NCI-H69 (cell line): ENCODE results near the gene TRABD2A.
"Not testable (repeated sequence)": the region's sequence is repeated elsewhere in the genome, so short reads cannot be mapped to it uniquely, and the experiment has no call there.

Source experiments
- DNase-seq: peaks from one replicate; lab custom pipeline; 2025; lab: John Stamatoyannopoulos, UW

TRABD2A gene, protein sequence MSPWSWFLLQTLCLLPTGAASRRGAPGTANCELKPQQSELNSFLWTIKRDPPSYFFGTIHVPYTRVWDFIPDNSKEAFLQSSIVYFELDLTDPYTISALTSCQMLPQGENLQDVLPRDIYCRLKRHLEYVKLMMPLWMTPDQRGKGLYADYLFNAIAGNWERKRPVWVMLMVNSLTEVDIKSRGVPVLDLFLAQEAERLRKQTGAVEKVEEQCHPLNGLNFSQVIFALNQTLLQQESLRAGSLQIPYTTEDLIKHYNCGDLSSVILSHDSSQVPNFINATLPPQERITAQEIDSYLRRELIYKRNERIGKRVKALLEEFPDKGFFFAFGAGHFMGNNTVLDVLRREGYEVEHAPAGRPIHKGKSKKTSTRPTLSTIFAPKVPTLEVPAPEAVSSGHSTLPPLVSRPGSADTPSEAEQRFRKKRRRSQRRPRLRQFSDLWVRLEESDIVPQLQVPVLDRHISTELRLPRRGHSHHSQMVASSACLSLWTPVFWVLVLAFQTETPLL

DNA sequence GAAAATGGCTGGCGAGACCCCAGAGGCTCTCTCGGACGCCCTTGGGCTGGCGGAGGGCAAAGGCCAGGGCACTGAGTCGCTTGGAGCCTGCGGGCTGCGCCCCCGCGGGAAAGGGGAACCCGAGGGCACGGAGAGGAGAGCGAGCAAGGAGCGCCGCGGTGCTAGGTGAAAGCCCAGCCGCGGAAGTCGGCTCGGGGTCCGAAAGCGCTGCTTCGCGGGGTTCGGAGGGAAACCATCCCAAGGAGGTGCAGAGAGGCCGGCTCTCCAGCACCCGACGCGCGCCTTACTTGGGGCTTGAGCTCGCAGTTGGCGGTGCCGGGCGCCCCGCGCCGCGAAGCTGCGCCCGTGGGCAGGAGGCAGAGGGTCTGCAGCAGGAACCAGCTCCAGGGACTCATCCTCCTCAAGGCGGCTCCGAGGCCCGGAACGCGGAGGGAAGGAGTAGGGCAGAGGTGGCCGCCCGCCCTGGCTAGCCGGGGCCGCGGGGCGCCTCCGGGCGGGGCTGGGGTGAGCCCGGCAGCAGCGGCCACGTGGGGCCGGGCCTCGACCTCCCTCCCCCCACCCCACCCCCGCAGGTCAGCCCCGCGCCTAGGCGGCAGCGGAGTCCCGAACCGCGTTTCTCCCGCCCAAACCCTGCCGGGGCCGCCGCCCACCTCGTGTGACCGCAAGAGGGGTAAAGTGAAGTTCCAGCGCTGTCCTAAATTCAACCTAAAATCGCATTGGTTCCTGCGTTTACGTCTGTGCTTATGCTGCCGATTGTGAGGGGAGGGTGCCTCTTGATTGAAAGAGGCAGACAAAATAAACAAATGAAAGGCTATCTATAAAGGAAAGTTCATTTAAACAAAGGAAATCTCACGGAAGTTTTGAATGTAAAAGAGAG is at the start of gene TRABD2A:
Gene TRABD2A (minus strand): TSS at position 440 of the 877 bp plus-strand sequence. CDS start 45 bp downstream, at position 395.
- DNase-seq, result peak; percentile 30

GRCh38 chr2:84927275-84927627 is 46.4 kb upstream of the TRABD2A start:
- DNase-seq, result no peak

DNA sequence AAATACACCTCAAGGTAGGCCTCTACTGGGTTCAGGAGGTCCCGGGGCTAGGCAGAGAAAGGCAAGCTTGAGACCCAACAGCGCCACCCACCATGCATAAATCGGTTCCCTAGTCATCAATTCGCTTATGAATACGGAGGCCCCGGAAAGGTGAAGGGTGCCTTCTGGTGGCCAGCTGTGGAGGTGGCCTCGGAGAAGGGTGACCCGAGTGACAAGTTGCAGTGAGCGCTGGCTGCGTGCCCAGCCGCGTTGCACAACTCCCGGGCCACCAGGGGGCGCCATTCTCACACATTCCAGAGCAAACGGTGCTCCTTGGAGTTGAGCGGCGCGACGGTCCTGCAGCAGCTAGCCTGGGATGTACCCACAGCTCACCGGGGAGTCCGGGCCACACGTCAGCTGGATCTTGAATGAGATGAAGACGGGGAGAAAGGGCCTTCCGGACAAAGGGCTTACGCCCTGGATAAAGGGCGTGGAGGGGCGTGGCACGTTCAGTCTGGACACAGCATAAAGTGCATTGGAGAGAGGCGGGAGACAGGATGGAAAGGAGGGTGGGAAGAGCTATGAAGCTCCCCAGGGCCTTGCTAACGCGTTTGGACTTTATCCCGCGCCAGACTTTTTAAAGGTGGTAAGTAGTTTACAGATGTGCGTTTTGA is 45.0 kb upstream of the TRABD2A start:
- DNase-seq, result peak; percentile 89

DNA sequence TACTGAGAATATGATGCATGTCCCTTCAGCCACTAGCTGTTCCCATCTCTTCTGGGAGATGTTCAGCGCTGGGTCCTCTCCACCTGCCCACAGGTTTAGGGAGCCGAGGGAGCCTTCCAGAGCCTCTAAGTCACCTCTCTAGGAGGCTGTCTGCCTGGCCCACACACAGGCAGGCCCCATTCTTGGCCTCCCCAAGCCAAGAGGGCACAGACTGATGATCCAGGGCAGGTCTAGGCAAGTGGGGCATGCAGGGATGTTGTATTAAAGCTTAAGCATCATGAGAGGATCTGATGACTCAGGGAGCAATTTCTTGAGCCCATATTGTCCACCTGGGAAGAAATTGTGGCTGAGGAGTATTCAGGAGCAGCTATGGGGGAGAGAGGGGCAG is 44.4 kb upstream of the TRABD2A start:
- DNase-seq, result no peak

DNA sequence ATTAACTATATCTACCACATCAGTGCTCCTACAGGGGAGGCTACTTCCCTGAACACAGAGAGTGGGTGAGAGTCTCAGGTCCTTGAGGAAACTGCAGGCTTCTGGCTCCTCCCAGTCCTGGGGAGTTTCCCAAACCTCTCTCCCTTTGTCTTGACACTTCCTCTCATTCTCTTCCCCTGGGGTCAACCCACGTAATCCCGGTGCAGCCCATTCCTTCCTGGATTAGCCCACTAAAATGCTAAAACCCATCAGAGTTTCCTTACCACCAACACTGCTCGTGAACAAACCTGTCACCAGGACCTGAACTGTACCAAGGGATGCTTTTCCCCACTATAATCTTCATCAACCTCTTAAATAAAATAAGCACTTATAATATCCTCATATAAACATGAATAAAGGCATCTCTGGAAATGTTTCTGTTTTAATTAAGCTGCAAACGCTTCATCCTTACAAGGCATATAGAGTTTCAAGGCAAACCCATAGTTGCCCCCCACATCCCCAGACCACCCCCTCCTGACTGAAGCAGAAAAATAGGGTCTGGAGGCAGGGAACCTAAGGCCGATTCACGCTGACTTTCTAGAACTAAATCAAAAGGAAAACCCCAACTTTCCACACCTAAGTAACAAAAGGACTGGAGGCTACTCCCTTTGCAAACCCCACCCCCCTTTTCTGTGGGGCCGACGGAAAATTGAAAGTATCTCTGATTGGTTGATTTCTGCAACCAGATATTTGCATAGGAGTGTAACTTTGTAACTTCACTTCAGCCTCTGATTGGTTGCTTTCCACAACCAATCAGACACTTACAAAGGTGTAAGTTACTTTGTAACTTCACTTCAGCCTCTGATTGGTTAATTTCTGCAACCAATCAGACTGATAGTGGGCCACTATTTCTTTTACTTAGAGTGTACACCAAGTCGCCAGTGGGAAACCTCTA is 43.6 kb upstream of the TRABD2A start:
- DNase-seq, result peak; percentile 13

- DNase-seq, result no peak
Observed at GRCh38 chr2:84923009-84923408, 42.1 kb upstream of the TRABD2A start.

GRCh38 chr2:84919885-84920580 is 39.1 kb upstream of the TRABD2A start:
- peak; percentile 36 for DNase-seq

- no peak for DNase-seq
Observed at GRCh38 chr2:84918430-84918829, 37.5 kb upstream of the TRABD2A start.

DNA sequence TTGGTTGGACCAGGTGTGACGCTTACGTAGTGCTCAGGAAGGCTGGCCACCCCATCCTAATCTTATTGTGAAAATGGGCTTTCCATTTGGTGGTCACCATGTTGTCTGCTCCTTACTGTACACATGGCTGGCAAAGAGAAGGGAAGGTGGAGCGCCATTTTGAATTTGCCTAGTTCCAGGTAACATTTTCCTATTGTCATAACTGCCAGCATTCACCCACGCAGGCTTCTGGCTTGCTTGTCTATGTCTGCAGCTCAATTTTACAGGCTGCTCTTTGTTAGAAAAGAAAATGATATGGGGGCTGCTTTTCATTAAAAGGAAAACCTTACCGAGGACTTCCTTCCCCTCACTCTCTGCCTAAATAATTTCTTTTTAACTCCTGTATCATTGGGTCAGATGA is 36.9 kb upstream of the TRABD2A start:
- DNase-seq, result not testable (repeated sequence)

- DNase-seq, result not testable (repeated sequence)
Observed at GRCh38 chr2:84915675-84916074, 34.8 kb upstream of the TRABD2A start.

- DNase-seq, result no peak
Observed at GRCh38 chr2:84914334-84914733, 33.5 kb upstream of the TRABD2A start.

DNA sequence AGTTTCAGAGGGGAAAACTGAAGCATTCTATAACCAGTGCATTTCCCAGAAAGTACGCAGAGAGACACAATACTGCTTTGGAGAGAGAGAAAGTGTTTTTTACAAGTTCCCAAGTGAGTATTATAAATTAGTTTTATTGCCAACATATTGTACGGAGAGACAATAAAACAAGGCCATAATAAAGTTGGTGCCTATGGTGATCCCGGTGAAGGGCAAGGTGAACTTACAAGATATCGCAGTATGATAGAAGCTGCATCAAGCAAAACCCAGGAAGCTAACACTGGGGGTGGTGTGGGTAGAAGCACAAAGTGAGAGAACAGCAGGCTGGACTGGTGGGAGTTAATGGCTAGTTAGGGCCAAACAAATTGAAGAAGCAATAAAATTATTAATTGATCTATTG is 32.1 kb upstream of the TRABD2A start:
- no peak for DNase-seq

DNA sequence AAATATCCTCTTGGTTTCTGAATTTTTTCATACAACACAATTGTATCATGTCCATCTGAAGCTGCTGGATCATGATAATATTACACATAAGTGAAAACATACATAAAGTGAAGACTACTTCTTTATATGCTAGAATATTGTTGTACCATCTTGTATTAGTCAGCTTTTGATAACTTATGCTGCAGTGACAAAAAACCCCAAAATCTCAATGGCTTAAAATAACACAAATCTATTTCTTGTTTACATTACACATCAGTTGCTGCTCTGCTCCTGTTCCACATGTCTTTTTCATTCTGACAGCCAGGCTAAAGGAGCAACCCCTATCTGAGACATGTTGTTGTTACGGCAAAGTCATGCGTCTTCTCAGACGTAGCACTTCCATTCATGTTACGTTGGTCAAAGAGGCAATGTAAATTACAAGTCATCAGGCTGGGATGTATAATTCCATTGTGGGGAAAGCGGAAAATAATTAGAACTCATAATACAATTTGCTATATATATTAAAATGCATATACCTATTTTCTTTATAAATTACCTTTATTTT is 30.3 kb upstream of the TRABD2A start:
- DNase-seq, result no peak

DNA sequence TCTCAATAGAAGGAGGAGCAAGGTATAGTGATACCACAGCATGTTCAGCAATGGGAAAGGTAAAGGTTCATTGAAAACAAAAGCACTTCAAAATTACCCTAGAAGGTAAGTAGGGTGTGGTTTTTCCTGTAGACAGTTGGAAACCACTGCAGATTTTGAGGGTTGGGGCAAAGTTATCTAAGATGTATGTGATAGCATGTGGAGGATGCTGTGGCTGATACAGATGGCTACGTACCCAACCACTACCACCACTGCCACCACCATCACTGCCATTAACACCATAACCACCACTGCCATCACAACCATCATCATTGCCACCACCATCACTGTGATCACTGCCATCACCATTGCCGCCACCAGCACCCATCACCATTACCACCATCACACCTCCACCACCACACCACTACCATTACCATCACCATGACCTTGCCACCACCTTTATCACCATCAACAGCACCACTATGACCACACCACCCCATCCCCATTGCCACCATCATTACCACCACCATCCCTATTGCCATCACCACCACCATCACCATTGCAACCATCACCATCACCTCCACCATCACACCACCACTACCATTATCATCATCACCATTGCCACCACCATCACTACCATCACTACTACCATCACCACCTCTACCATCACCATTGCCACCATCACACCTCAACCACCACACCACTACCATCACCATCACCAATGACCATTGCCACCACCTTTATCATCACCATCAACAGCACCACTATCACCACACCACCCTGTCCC is 28.2 kb upstream of the TRABD2A start:
- DNase-seq, result no peak

DNA sequence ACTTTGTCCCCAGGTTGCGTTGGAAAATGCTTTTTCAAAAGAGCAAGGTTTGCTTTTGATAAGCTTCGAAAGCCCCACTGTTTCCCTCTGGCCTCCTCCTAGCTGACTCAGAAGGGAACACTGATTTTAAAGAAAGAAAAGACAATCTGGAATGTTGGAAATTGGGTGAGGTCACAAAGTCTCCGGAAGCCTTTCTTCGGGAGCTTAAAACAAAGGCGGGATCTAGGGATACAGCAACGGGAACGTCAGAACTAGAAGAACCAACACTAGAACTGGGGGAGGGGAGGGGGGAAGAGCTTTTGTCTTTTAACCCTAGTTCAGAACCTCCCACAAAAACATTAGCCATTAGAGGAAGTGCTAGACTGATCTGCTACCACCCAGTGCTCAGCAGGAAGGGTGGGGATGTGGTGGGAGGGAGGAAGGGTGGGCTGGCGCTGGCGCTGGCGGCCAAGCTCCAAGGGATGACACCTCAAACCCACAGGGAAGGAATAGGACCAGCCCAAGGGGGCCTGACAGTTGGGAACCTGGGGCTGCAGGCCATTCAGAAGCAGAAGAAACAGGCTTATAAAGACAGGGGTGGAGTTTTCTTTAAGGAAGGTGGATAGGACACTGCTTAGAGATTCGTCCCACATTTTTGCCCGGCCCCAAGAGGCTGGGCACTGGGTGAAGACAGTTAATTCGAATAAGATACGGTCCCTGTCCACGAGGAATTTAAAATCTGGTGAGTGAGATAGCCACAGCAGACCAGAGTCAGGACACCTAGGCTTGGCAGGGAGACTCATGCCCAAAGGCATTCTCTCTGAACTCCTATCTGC is 26.2 kb upstream of the TRABD2A start:
- DNase-seq, result peak; percentile 59

DNA sequence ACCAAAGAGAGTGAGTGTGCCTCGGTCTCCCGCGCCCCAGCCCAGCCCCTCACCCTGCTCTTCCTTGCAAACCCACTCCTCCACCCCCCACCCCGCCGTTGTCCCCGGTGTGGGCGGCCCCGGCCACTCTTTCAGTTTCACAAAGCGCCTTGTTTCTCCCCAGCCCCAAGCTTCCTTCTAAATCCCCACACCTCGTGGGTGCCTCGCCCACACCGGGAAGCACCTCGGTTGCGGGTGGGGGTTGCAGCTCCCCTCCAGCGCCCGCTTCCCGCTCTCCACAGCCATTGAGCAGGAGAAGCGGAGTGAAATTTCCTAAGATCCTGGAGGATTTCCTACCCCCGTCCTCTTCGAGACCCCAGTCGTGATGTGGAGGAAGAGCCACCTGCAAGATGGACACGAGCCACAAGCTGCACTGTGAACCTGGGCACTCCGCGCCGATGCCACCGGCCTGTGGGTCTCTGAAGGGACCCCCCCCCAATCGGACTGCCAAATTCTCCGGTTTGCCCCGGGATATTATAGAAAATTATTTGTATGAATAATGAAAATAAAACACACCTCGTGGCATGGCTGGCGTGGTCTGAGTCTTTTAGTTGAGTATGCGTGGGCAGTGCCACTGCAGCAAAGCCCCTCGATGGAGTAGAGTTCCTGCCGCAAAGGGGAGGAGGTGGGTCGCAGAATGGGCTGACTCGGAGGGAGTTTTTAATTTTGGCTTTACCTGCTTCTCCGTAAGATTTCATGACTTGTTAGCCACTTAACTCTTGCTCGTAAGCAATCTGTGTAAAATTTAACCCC is 25.4 kb upstream of the TRABD2A start:
- peak; percentile 41 for DNase-seq

DNA sequence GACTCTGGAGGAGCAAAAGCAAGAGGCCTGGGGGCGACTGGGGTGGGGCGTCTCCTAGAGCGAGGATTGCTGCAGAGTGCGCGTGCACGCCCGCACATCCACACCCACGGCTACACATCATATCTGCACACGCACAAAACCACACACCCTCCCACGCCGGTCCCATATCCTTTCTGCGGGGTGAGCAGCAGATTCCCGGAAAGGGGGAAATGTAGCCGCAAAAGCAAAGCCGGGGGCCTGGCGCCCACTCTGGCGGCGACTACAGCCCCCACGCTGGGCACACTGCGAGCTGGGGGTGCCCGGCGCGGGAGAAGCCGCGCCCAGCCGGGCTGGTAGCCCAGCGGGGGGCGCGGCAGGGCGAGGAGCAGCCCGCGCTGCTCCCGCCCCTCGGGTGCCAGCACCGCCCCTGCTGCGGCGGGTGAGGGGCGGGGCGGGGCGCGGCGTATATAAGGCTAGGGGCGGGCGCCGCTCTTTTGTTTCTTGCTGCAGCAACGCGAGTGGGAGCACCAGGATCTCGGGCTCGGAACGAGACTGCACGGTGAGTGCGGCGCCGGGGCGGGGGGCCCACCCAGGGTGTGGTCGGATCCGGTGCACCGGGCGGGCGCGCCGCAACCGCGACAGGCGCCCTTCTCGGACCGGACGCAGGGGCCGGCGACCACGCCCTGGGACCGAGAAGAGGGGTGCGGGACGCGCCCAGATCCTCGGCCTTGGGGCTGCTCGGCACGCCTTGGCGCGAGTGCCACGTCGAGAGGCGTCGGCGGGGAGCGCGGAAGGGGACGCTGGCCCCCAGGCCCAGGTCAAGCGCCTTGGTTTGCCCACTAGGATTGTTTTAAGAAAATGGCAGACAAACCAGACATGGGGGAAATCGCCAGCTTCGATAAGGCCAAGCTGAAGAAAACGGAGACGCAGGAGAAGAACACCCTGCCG is 24.6 kb upstream of the TRABD2A start, which contains the start of gene TMSB10:
Gene TMSB10 (plus strand): TSS at position 476 of the 927 bp plus-strand sequence.
- DNase-seq, result peak; percentile 87
